Vagina (tissue), 2 donors: ENCODE measurements around the gene PAPPA.

Experiments
- CTCF ChIP-seq, 3 experiments: fragments of 450-650 bp in 2 of 3; fragments of 200-600 bp in 1 of 3; sonication (generic) in 1 of 3; IDR thresholded peaks; one replicate each; pipeline ENCODE4 v1.5.1; 2017 to 2019; ENCODE audit warnings: antibody characterized with exemption in 3 of 3, mild to moderate bottlenecking in 2 of 3, moderate library complexity in 2 of 3
- POLR2A ChIP-seq, 2 donors: fragments of 450-650 bp; IDR thresholded peaks; one replicate each; pipeline ENCODE4 v1.6.1; 2017; ENCODE audit warnings: antibody characterized with exemption in 2 of 2, mild to moderate bottlenecking in 2 of 2, moderate library complexity in 2 of 2

GRCh38 chr9:116162241-116162781 is 8.7 kb downstream of the PAPPA start:
- TF ChIP-seq POLR2A (IDR thresholded peaks at IDR 0.05) (no peak), CTCF (IDR thresholded peaks at IDR 0.05) (no peak)
